ENCODE results near the gene CLN3.

DNA sequence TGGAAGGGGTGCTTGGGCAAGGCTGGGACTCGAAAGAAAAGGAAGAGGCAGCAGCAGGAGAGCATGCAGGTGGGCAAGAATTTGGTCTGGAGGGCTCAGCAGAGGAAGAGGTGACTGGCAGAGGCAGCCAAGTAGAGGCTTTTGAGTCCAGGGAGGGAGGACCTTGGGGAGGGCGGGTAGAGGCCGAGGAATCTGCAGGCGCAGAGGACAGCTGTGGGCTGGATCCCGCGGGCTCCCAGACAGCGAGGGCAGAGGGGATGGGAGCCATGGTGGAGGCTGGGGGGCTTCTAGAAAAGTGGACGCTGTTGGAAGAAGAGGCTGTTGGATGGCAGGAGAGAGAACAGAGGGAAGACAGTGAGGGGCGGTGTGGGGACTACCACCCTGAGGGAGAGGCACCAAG is 5.5 kb upstream of the CLN3 start:
- TF ChIP-seq, protein P1, sequence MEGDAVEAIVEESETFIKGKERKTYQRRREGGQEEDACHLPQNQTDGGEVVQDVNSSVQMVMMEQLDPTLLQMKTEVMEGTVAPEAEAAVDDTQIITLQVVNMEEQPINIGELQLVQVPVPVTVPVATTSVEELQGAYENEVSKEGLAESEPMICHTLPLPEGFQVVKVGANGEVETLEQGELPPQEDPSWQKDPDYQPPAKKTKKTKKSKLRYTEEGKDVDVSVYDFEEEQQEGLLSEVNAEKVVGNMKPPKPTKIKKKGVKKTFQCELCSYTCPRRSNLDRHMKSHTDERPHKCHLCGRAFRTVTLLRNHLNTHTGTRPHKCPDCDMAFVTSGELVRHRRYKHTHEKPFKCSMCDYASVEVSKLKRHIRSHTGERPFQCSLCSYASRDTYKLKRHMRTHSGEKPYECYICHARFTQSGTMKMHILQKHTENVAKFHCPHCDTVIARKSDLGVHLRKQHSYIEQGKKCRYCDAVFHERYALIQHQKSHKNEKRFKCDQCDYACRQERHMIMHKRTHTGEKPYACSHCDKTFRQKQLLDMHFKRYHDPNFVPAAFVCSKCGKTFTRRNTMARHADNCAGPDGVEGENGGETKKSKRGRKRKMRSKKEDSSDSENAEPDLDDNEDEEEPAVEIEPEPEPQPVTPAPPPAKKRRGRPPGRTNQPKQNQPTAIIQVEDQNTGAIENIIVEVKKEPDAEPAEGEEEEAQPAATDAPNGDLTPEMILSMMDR (conservative IDR thresholded peaks at IDR 0.05; ENCODE audit: low read depth, low read length) = no peak
- TF ChIP-seq EZH2 (IDR thresholded peaks at IDR 0.05; ENCODE audit: borderline replicate concordance, low read depth, low read length, poor library complexity, severe bottlenecking) = no peak

Measured in A673 (cell line).